GM23338 (cell line): Measurements from ENCODE around the gene CCT5. TPM values are rescaled to one million over a fixed set of nuclear protein-coding genes. Genes with fewer than 3 reads are reported as not detected.

ENCODE experiments used
- ATAC-seq: fragments of 200-7000 bp; cut with Tn5 transposase; 3 replicates; pipeline ENCODE4 v1.9.1; 2020
- DNase-seq: peaks from one replicate; pipeline ENCODE4 v3.0.0-alpha.2; 2015; ENCODE audit warnings: low spot score
- H2AFZ ChIP-seq: fragments of 200-600 bp; sonication (generic); 2 replicates; pipeline ENCODE4 v1.8.0; 2016; ENCODE audit warnings: antibody characterized with exemption, mild to moderate bottlenecking, moderate library complexity
- H3F3A ChIP-seq: fragments of 200-600 bp; sonication (generic); replicated peaks from 2 replicates; pipeline ENCODE4 v1.8.0; 2017; ENCODE audit warnings: antibody characterized with exemption, mixed run types, low read depth
- H3K27ac ChIP-seq: fragments of 200-600 bp; sonication (generic); 2 replicates; pipeline ENCODE4 v1.6.1; 2016; ENCODE audit warnings: low read depth
- H3K27me3 ChIP-seq: fragments of 200-600 bp; sonication (generic); 2 replicates; pipeline ENCODE4 v1.8.0; 2016; ENCODE audit warnings: mild to moderate bottlenecking, mixed run types, moderate library complexity; ENCODE audit not compliant: insufficient read depth
- H3K36me3 ChIP-seq: fragments of 200-600 bp; sonication (generic); 2 replicates; pipeline ENCODE4 v1.8.0; 2016; ENCODE audit warnings: mild to moderate bottlenecking; ENCODE audit not compliant: insufficient read depth
- H3K4me1 ChIP-seq: fragments of 200-600 bp; sonication (generic); 2 replicates; pipeline ENCODE4 v1.8.0; 2016; ENCODE audit warnings: mild to moderate bottlenecking, moderate library complexity; ENCODE audit not compliant: insufficient read depth
- H3K4me2 ChIP-seq: fragments of 200-600 bp; sonication (generic); 2 replicates; pipeline ENCODE4 v1.7.1; 2017; ENCODE audit warnings: mixed run types
- H3K4me3 ChIP-seq: fragments of 200-600 bp; sonication (generic); 2 replicates; pipeline ENCODE4 v1.6.1; 2016; ENCODE audit warnings: mixed run types
- H3K79me2 ChIP-seq: fragments of 200-600 bp; sonication (generic); replicated peaks from 2 replicates; pipeline ENCODE4 v1.8.0; 2017; ENCODE audit warnings: mild to moderate bottlenecking; ENCODE audit not compliant: insufficient read depth
- H3K9me2 ChIP-seq: fragments of 200-600 bp; sonication (generic); 2 replicates; pipeline ENCODE4 v1.8.0; 2017; ENCODE audit not compliant: insufficient read depth
- H4K20me1 ChIP-seq: fragments of 200-600 bp; sonication (generic); replicated peaks from 2 replicates; pipeline ENCODE4 v1.8.0; 2017; ENCODE audit warnings: mild to moderate bottlenecking; ENCODE audit not compliant: insufficient read depth
- H3K27ac Mint-ChIP-seq: 2 replicates; pipeline ENCODE4 v1.8.0; 2020; ENCODE audit warnings: inconsistent platforms, mild to moderate bottlenecking, moderate library complexity, mixed read lengths
- H3K27me3 Mint-ChIP-seq: 3 replicates; pipeline ENCODE4 v1.8.0; 2022; ENCODE audit warnings: low read depth, mild to moderate bottlenecking, moderate library complexity, mixed read lengths, inconsistent platforms; ENCODE audit not compliant: insufficient read depth, poor library complexity
- H3K36me3 Mint-ChIP-seq: 3 replicates; pipeline ENCODE4 v1.8.0; 2021; ENCODE audit warnings: low read depth, mild to moderate bottlenecking, inconsistent platforms, moderate library complexity, mixed read lengths
- H3K4me1 Mint-ChIP-seq: 3 replicates; pipeline ENCODE4 v1.8.0; 2020; ENCODE audit warnings: mild to moderate bottlenecking, inconsistent platforms, mixed read lengths
- H3K4me3 Mint-ChIP-seq: 3 replicates; pipeline ENCODE4 v1.8.0; 2021; ENCODE audit warnings: moderate library complexity, mild to moderate bottlenecking, inconsistent platforms, mixed read lengths
- H3K9me3 Mint-ChIP-seq: 3 replicates; pipeline ENCODE4 v1.8.0; 2020; ENCODE audit warnings: moderate library complexity, mild to moderate bottlenecking, inconsistent platforms, mixed read lengths
- CREB1 ChIP-seq: fragments of 250-450 bp; sonication (Bioruptor Pico); IDR thresholded peaks from 2 replicates; pipeline ENCODE4 v1.5.0; 2020; ENCODE audit warnings: low read depth, mild to moderate bottlenecking, moderate library complexity
- CTCF ChIP-seq, 2 experiments: fragments of 200-600 bp in 1 of 2; sonication (generic) in 1 of 2; conservative IDR thresholded peaks; 2 replicates each; pipeline versions ENCODE4 v1.5.1 to v1.6.1; 2016 to 2017; ENCODE audit warnings: antibody characterized with exemption in 2 of 2, low read depth in 2 of 2, mild to moderate bottlenecking in 2 of 2, moderate library complexity in 1 of 2
- ETS1 ChIP-seq: IDR thresholded peaks from 2 replicates; pipeline ENCODE4 v1.6.1; 2016; ENCODE audit warnings: antibody characterized with exemption
- EZH2 ChIP-seq: fragments of 200-600 bp; sonication (generic); IDR thresholded peaks from one replicate; pipeline ENCODE4 v1.8.0; 2017; ENCODE audit warnings: antibody characterized with exemption, mild to moderate bottlenecking, low read depth; ENCODE audit not compliant: unreplicated experiment
- EZH2phosphoT487 ChIP-seq: fragments of 200-600 bp; sonication (generic); IDR thresholded peaks from one replicate; pipeline ENCODE4 v1.8.1; 2018; ENCODE audit warnings: antibody characterized with exemption; ENCODE audit not compliant: unreplicated experiment
- JUNB ChIP-seq: IDR thresholded peaks from one replicate; pipeline ENCODE4 v1.6.1; 2016; ENCODE audit warnings: antibody characterized with exemption; ENCODE audit not compliant: unreplicated experiment
- NANOG ChIP-seq: IDR thresholded peaks from 2 replicates; pipeline ENCODE4 v1.6.1; 2016; ENCODE audit warnings: antibody characterized with exemption, borderline replicate concordance
- POLR2AphosphoS5 ChIP-seq: IDR thresholded peaks from 2 replicates; pipeline ENCODE4 v1.6.1; 2016; ENCODE audit warnings: antibody characterized with exemption, low read depth
- REST ChIP-seq: IDR thresholded peaks from one replicate; pipeline ENCODE4 v1.6.1; 2018; ENCODE audit warnings: antibody characterized with exemption; ENCODE audit not compliant: unreplicated experiment
- STAT1 ChIP-seq: IDR thresholded peaks from one replicate; pipeline ENCODE4 v1.6.1; 2016; ENCODE audit warnings: antibody characterized with exemption; ENCODE audit not compliant: unreplicated experiment
- ZNF114 ChIP-seq: fragments of 250-450 bp; sonication (Bioruptor Pico); IDR thresholded peaks from 2 replicates; pipeline ENCODE4 v1.5.0; 2020; ENCODE audit warnings: mild to moderate bottlenecking, moderate library complexity
- ZNF331 ChIP-seq: fragments of 250-450 bp; sonication (Bioruptor Pico); IDR thresholded peaks from 2 replicates; pipeline ENCODE4 v1.5.0; 2020; ENCODE audit warnings: low read depth, mild to moderate bottlenecking, moderate library complexity
- ZNF462 ChIP-seq: fragments of 250-450 bp; sonication (Bioruptor Pico); IDR thresholded peaks from 2 replicates; pipeline ENCODE4 v1.5.0; 2020; ENCODE audit warnings: mild to moderate bottlenecking, moderate library complexity
- polyA plus RNA-seq: library from polyadenylated mRNA; unstranded; fragments of >200 nt; fragmentation: Nextera tagmentation; extraction: Ambion mirVana; gene quantifications from 2 replicates; pipeline ENCODE4 v1.2.1, GENCODE V29; 2016
- total RNA-seq: library from RNA; depleted of rRNA; stranded (reverse); fragments of >200 nt; shearing (Covaris generic); gene quantifications from 2 replicates; pipeline ENCODE4 v1.2.3, GENCODE V29; 2014

The CCT5 gene
- total and polyA plus RNA-seq, 2 experiments from 2014 or later, result 576 to 661 TPM

GRCh38 chr5:10301842-10302610 lies 51.9 kb downstream of the CCT5 start:
- H3K36me3 Mint-ChIP-seq, result peaks cover 21% of the 10 kb centered on the region
- Histone ChIP-seq H3K36me3 (no peaks in the 10 kb centered on the region; the same call in 1 of the 2 replicates), H3K27me3 (peaks cover 4% of the 10 kb centered on the region), H2AFZ (no peak overlapping the region), H3K79me2 (peaks cover 13% of the 10 kb centered on the region), H3K4me3 (no peak overlapping the region), H3K4me2 (no peak overlapping the region), H3K4me1 (peaks cover 15% of the 10 kb centered on the region), H4K20me1 (peaks cover 6% of the 10 kb centered on the region; the same call in 1 of the 2 replicates), H3K9me2 (no peaks in the 10 kb centered on the region), H3K27ac (no peak overlapping the region), H3F3A (no peaks in the 10 kb centered on the region)
- peaks cover 5% of the 10 kb centered on the region for H3K9me3 Mint-ChIP-seq
- DNase-seq (no peak), ATAC-seq (no peak)
- H3K27me3 Mint-ChIP-seq, result peaks cover 2% of the 10 kb centered on the region
- no peak for TF ChIP-seq ZNF331 (CRISPR knock-in tag)
- no peak for TF ChIP-seq JUNB
- no peak for TF ChIP-seq EZH2phosphoT487
- TF ChIP-seq NANOG, result no peak
- no peak for TF ChIP-seq ZNF114
- no peak for TF ChIP-seq ETS1
- TF ChIP-seq CTCF (conservative IDR thresholded peaks at IDR 0.05; ENCODE audit: low read depth in 2 of 2), result no peak
- no peak for TF ChIP-seq EZH2
- no peak for TF ChIP-seq REST
- no peak for TF ChIP-seq POLR2AphosphoS5
- no peak for TF ChIP-seq CREB1 (CRISPR knock-in tag)
- no peak for TF ChIP-seq STAT1
- no peak for TF ChIP-seq ZNF462 (CRISPR knock-in tag)
- no peak overlapping the region for H3K4me3 Mint-ChIP-seq
- H3K4me1 Mint-ChIP-seq, result peaks cover 28% of the 10 kb centered on the region
- no peak overlapping the region for H3K27ac Mint-ChIP-seq
